HG03097 (cell line): ENCODE results near the gene MESD.

Source experiments
- ATAC-seq: cut with Tn5 transposase; IDR thresholded peaks from one replicate; pipeline ENCODE4 v1.9.1; 2021; ENCODE audit not compliant: unreplicated experiment, low FRiP score

The MESD gene

DNA sequence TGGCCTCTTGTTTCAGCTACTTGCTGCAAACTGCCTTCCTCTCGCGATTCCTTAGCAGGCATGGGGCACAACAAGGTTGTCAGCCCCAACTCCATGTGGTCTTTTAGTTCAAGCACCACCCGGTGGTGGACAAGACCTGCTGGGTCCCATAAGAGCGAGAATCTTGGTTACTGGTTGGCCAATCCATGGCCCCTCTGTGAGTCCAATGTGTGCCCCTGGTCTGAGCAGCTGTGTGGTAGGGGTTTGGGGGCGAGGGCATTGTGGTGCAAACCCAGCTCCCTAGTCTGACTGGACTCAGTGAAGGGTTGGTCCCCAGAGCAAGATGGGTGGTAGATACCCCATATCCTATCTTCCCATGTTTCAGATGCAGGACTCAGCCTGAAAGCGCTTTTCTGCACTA is 48.8 kb downstream of the MESD start:
- ATAC-seq, result no peak

GRCh38 chr15:80940331-80940730 is 49.3 kb downstream of the MESD start:
- ATAC-seq, result no peak

DNA sequence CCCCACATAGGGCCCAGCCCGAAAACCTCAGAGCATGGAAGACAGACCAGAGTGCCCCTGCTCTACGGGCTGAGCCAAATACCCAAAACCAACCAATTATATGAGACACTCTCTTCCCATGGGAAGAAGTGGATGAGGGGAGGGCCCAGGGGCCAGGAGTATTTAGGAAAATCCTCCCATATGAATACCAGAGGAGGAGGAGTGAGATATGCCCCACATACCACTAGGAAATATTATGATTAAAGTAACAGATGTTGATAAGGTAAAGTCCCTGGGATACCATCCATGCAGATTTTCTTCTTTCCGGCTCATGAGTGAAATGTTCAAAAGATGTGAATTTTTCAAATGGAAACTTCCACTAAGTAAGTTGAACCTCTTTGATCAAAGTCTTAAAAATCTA is 50.4 kb downstream of the MESD start:
- ATAC-seq, result no peak

DNA sequence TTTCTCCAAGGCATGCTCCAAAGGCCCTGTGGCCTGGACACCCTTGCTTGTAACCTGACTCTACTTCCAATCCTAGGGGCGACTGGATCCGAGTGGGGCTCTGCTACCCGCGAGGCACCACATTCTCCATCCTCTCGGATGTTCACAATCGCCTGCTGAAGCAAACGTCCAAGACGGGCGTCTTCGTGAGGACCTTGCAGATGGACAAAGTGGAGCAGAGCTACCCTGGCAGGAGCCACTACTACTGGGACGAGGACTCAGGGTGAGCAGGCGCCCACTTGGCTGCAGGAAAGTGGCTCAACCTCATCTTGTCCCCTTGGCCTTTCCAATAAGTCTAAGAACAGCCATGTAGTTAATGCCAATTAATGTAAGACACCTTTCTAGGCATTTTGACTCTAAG is 51.9 kb downstream of the MESD start:
- ATAC-seq, result no peak

DNA sequence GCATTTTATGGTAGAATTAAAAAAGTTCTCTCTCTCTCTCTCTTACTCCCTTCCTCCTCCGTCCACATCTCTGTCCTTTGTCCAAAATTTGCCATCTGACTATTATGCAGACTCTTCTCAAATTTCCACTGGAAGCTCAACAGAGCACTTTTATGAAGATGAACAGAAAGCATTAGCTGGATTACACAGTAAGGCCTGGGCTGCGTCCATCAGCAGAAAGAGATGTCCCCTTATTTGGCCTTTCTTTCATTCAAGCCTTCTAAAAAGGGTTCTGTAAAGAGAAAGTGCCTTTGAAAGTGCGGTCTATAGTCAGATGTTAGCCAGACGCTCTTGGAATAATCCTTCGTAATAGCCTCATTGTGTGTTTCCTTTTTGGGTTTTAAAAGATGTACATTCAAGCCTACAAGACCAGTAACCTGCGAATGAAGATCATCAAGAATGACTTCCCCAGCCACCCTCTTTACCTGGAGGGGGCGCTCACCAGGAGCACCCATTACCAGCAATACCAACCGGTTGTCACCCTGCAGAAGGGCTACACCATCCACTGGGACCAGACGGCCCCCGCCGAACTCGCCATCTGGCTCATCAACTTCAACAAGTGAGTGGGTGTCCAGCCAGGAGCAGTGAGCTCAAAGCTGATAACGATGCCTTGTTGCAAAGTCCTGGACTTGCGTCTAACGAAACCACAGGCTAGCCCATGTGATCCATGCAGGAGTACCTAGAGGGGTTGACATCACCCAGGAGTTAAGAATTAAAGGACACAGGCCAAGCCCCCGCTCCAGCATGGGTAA is 53.1 kb downstream of the MESD start:
- no peak for ATAC-seq

DNA sequence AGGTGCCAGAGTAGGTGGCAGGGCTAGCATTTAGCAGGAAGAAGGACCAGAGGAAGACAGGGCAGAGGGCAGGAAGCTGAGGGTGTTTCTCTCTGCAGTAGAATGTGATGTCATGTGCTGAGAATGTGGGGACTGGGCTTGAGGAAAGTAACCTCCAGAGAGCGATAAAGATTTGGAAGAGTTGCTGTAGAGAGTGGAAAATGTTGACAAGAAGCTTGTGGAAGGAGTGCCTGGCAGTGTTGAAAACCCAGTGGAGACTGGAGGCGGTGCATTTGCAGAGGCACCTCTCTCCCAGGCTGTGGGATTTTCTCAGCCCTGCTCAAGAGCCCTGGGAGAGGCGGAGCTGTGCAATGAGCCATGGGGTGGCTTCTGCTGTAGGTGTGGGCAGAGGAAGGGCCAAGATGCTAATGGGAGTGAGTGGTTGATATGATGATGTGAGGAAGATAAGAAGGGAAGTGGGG is 54.8 kb downstream of the MESD start:
- no peak for ATAC-seq

DNA sequence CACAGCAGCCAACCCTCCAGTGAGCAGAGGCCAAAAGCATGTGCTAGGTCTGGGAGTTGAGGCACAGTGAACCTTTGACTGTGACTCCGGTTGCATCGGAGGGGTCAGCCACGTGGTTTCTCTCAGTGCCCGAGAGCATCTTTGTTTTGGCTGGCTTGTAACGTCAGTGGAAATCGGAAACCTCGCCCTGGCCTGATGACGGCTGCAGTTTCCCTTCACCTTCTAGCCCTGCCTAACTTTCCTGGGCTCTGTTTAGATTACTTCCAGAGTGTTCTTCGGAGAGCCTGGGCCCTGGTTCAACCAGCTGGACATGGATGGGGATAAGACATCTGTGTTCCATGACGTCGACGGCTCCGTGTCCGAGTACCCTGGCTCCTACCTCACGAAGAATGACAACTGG is 56.6 kb downstream of the MESD start:
- ATAC-seq, result no peak

DNA sequence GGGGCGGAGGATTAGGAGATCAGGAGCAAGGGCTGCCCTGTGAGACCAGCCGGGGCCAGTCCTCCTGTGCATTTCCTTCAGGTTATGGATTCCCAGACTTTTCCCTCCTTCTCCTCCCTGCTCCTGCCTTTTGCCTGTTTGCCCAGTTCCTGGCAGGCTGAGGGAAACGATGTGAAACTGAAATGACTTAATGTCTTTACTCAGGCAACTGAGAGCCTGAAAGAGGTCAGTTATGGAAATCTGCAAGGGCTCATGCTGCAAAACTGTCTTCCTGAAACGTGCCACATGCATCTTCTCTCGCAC is 57.2 kb downstream of the MESD start:
- ATAC-seq, result no peak

- no peak for ATAC-seq
Observed at GRCh38 chr15:80931721-80932512, 57.7 kb downstream of the MESD start.

GRCh38 chr15:80931191-80931590 is 58.4 kb downstream of the MESD start:
- ATAC-seq, result no peak

GRCh38 chr15:80929689-80930088 is 59.9 kb downstream of the MESD start:
- no peak for ATAC-seq

DNA sequence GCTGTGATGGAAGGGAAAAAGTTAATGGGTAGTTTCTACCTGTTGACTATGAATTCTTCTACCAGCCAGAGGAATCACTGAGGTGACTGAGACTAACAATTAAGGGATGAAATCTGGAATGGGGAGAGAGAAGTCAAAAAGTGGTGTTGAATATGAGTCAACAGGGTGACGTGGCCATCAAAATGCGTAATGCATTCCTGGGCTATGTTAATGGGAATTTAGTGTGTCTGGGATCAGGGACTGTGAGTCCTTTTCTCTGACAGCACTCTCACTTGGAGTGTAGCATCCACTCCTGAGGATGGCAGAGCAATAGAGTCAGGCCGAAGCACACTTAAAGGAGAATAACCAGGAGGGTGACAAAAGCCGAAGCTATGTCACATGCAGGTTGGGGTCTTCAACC is 60.4 kb downstream of the MESD start:
- ATAC-seq, result no peak

GRCh38 chr15:80926126-80926525 is 63.5 kb downstream of the MESD start:
- ATAC-seq, result no peak

- ATAC-seq, result no peak
Observed at GRCh38 chr15:80925597-80926059, 64.0 kb downstream of the MESD start.

DNA sequence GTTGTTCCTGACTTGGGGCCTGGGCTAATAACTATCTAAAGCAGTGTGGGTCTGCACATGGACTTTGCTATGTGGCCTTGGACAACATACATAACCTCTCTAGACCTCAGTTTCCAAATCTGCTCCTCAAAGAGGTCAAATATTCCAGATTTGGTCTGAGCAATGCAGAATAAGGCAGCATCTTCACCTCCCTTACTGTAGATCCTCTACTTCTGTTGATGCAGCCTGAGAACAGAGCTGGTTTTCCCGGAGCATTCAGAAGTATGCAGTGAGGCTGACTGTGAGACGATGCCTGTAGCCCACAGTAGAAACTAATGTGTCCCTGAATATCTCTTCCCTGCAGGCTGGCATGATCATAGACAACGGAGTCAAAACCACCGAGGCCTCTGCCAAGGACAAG is 65.3 kb downstream of the MESD start:
- ATAC-seq, result no peak

DNA sequence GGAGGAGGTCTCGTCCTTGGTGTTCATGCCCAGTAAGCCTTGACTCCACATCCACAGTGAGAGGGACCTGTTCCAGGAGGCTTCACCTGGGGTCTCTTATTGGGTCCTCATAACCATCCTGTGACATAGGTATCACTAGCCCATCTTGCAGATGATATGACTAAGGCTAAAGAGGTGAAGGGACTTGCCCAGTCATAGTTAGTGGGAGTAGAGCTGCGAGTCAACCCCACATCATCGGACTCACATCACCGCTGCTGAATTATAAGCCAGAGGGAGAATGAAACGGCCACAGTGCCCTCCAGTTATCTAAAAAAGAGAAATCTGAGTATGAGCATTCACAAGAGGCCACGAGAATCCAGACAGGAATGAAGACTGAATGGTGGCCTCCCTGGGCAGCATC is 66.0 kb downstream of the MESD start:
- no peak for ATAC-seq

DNA sequence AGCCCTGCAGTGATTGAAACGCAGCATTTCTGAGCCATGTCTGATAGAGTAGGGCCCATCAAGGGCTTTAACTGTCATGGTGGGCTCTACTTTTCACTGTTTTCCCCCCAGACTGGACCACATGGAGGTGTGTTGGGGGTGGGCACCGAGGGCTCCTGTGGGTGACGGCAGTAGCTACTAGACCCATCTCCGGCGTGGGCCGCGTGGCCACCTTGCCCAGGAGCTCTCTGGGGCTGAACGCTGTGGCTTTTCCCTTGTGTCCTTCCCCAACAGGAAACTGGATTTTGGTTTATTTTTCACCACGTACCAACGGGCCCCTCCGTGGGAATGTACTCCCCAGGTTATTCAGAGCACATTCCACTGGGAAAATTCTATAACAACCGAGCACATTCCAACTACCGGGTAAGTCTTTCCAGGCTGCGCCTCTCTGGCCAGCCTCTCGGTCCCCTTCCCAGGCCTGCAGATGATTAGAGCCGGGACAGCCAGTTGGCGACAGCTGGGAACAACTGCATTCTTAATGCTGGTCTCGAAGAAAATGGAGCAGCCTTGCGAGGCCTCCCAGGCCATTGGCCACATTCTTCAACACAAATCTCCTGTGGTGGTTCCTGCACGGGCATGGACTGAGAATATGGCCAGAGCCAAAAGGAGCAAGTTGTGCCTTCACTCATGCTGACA is 67.7 kb downstream of the MESD start:
- no peak for ATAC-seq

- no peak for ATAC-seq
Observed at GRCh38 chr15:80920271-80920699, 69.3 kb downstream of the MESD start.

- no peak for ATAC-seq
Observed at GRCh38 chr15:80918196-80918783, 71.3 kb downstream of the MESD start.

DNA sequence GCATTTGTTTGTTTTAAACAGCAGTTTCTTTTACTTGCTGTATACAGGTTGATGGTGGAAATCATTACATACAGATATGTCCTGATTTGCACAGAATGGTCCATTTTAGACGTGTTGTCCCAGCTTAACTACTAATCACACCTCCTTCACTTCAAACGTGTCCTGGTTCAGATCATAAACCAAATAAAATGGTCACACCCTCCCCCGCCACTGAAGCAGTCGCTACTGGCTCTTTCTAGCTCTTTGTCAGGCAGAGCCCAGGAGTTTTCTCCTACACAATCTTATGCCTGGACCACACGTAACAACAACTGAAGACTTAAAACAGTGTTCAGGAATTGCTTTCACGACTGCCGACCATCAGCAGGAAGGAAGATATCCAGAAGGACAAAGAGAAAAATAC is 73.6 kb downstream of the MESD start:
- ATAC-seq, result no peak

DNA sequence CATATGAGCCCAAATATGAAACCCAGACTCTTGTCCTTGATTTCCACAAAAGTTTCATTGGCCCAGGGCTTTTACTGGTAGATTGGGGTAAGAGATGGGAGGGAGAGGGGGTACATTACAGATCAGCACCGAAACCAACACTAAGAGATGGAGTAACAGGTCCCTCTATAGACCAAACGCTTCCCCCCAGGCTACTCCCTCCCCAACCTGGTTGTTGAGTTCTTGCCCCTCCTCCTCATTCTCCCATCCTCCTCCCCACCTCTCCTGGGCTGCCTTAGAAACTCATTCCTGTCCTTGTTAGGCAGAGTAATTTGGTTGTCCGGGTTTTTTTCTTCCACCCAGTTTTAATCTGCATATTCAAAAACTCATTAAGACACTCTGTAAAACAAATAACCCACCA is 74.1 kb downstream of the MESD start:
- ATAC-seq, result no peak
